Lung (tissue), 12 donors: ENCODE measurements around the gene DESI1. TPM values are rescaled to one million over a fixed set of nuclear protein-coding genes. Genes with fewer than 3 reads are reported as not detected.
A peak's percentile ranks its signal among the peaks of the same experiment; 100 is the strongest.
"Not testable (repeated sequence)": the region's sequence is repeated elsewhere in the genome, so short reads cannot be mapped to it uniquely, and the experiment has no call there.

ENCODE experiments used
- ATAC-seq: fragments of 200-7000 bp; cut with Tn5 transposase; one replicate; pipeline ENCODE4 v1.9.1; 2020; ENCODE audit warnings: moderate number of reproducible peaks; ENCODE audit not compliant: insufficient read depth, low FRiP score
- DNase-seq, 3 donors: peaks; one replicate each; pipeline ENCODE4 v3.0.0-alpha.2; 2013 to 2017
- H3K27ac ChIP-seq, 2 donors: one replicate each; pipeline ENCODE4 v1.5.1; 2013; ENCODE audit warnings: mild to moderate bottlenecking in 2 of 2, moderate library complexity in 2 of 2, control low read depth in 1 of 2, inconsistent platforms in 1 of 2, low read depth in 1 of 2, low read length in 1 of 2
- H3K27me3 ChIP-seq, 3 donors: one replicate each; pipeline ENCODE4 v1.5.1; 2013; ENCODE audit warnings: low read length in 2 of 3; ENCODE audit not compliant: control insufficient read depth in 3 of 3, insufficient read depth in 3 of 3
- H3K36me3 ChIP-seq, 4 donors: one replicate each; pipeline ENCODE4 v1.5.1; 2013; ENCODE audit warnings: low read length in 4 of 4, mild to moderate bottlenecking in 1 of 4, moderate library complexity in 1 of 4; ENCODE audit not compliant: control insufficient read depth in 4 of 4, insufficient read depth in 4 of 4
- H3K4me1 ChIP-seq, 5 donors: one replicate each; pipeline ENCODE4 v1.5.1; 2013; ENCODE audit warnings: low read length in 5 of 5, mild to moderate bottlenecking in 2 of 5, moderate library complexity in 1 of 5; ENCODE audit not compliant: control insufficient read depth in 5 of 5, insufficient read depth in 5 of 5
- H3K4me3 ChIP-seq: one replicate; pipeline ENCODE4 v1.5.1; 2013; ENCODE audit warnings: mild to moderate bottlenecking, control low read depth, moderate library complexity
- H3K9ac ChIP-seq, 2 donors: one replicate each; pipeline ENCODE4 v1.5.1; 2013; ENCODE audit warnings: low read length in 2 of 2, control low read depth in 1 of 2; ENCODE audit not compliant: insufficient read depth in 1 of 2
- H3K9me3 ChIP-seq, 4 donors: one replicate each; pipeline ENCODE4 v1.5.1; 2013; ENCODE audit warnings: low read length in 3 of 4, mild to moderate bottlenecking in 1 of 4, moderate library complexity in 1 of 4; ENCODE audit not compliant: control insufficient read depth in 4 of 4, insufficient read depth in 3 of 4
- WGBS, 2 donors: extraction: QIAGEN DNeasy Blood & Tissue Kit; methylation state at CpG; one replicate each; pipeline ENCODE4 v1.1.7; 2013; 5-methylcytosine and 5-hydroxymethylcytosine counted together
- polyA plus RNA-seq, 2 donors: library from polyadenylated mRNA; stranded (reverse); fragments of 200-250 nt; gene quantifications; one replicate each; pipeline ENCODE4 v1.2.1, GENCODE V29; 2013
- total RNA-seq, 2 donors: library from RNA; depleted of rRNA in 1 of 2; stranded (reverse); fragments of >200 nt in 1 of 2; gene quantifications; one replicate each; pipeline ENCODE4 v1.2.1, GENCODE V29; 2014 to 2021
- TF ChIP-seq, protein P1 (sequence below): IDR thresholded peaks from 2 replicates; pipeline ENCODE4 v1.5.1; 2012; ENCODE audit warnings: mild to moderate bottlenecking; ENCODE audit errors: control extremely low read depth, extremely low read depth
- donor health status: control.
- donor health status: control.
- donor health status: Bipolar disorder and iron deficiency.
- donor health status: healthy.
- donor health status: DM: yes; HTN: yes; CAD: no.

Gene DESI1
- total and polyA plus RNA-seq, 4 donors: 13.6 to 42.7 (median 30.6) TPM

DNA sequence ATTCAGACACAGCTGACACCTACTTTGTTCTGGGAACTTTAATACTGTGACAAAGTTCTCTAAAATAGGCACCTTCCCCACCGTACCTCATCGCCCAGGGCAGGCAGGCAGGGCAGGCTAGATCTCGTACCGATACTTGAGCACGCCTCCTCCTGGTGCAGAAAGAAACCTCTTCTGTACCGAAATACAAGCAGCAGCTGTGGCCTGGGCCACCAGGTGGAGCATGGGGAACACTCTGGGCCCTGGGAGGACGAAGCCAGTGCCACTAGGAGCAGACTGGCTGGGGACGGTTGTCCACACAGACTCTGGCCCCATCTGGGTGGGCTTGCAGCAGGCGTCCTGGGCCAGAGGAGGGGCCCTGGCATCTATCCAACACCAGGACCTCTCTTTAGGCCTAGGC lies 44.0 kb downstream of the DESI1 start:
- 75 to 82% methylated on average over 9 of the region's 9 CpGs for WGBS, 2 donors
- Histone ChIP-seq H3K4me3 (no peak overlapping the region), H3K9ac (no peak overlapping the region), H3K36me3 (peaks cover 3 to 39% (median 28%) of the 10 kb centered on the region in 4 donors), H3K27me3 (no peaks in the 10 kb centered on the region), H3K27ac (no peak overlapping the region), H3K4me1 (peaks cover 0 to 10% (median 0%) of the 10 kb centered on the region in 5 donors), H3K9me3 (no peaks in the 10 kb centered on the region)
- no peak for ATAC-seq
- peak; percentile 61 to 68 (median 62) for DNase-seq
- TF ChIP-seq, protein P1, sequence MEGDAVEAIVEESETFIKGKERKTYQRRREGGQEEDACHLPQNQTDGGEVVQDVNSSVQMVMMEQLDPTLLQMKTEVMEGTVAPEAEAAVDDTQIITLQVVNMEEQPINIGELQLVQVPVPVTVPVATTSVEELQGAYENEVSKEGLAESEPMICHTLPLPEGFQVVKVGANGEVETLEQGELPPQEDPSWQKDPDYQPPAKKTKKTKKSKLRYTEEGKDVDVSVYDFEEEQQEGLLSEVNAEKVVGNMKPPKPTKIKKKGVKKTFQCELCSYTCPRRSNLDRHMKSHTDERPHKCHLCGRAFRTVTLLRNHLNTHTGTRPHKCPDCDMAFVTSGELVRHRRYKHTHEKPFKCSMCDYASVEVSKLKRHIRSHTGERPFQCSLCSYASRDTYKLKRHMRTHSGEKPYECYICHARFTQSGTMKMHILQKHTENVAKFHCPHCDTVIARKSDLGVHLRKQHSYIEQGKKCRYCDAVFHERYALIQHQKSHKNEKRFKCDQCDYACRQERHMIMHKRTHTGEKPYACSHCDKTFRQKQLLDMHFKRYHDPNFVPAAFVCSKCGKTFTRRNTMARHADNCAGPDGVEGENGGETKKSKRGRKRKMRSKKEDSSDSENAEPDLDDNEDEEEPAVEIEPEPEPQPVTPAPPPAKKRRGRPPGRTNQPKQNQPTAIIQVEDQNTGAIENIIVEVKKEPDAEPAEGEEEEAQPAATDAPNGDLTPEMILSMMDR: no peak

DNA sequence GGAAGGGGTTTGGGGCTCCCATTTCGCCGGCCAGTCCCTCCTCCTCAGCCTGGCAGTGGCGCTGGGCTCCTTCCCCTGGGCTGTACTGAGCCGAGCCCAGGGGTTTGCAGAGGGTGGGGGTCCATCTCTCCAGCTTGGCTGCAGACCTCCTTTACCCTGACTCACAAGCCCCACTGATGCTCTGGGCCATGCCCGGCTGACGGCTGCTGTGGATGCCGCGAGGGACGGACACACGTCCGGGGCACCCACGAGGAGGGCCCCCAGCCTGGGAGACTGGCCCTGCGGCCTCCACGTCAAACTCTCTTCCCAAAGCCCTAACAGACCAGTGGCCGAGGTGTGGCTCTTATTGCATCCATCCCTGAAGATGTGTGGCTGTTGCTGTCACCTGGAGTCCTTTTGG lies 45.3 kb downstream of the DESI1 start:
- ATAC-seq (no peak), DNase-seq (no peak)
- TF ChIP-seq, protein P1: no peak
- Histone ChIP-seq H3K4me1 (peaks cover 0 to 10% (median 0%) of the 10 kb centered on the region in 5 donors), H3K36me3 (peaks cover 6 to 37% (median 27%) of the 10 kb centered on the region in 4 donors), H3K9ac (no peak overlapping the region), H3K4me3 (no peak overlapping the region), H3K27me3 (no peaks in the 10 kb centered on the region), H3K9me3 (no peaks in the 10 kb centered on the region), H3K27ac (no peak overlapping the region)
- WGBS, 2 donors: 92 to 95% methylated on average over 14 to 15 of the region's 15 CpGs

DNA sequence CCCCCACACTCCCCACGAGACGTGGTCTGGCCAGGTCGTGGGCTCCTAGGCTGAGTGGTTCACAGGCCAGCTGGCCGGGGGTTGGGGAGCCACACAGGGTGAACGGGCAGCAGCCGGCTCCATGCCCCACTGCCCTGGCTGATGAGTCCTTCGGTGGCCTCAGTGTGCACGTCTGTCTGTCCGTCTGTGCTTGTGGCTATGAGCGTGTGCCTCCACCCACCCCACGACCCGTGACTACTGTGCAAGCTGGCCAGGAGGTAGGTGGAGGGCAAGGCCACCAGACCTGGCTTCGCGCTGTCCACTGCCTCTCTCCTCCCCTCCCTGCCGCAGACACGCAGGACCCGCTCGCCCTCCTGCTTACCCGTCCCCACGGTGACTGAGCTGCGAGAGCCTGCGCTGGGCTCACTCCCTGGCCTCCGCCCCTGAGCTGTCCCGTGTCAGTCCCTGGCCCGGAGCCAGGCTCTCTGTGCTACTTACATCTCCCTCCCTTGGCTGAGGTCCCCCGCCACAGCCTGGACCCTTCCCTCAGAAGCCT lies 45.9 kb downstream of the DESI1 start:
- peaks cover 0 to 10% (median 0%) of the 10 kb centered on the region in 5 donors for H3K4me1 ChIP-seq
- H3K27ac ChIP-seq: peak overlapping the region in 1 of 2 donors; percentile 9
- TF ChIP-seq, protein P1: no peak
- H3K27me3 ChIP-seq: no peaks in the 10 kb centered on the region
- H3K9ac ChIP-seq: peak overlapping the region in 1 of 2 donors; percentile 28
- ATAC-seq (no peak), DNase-seq (peak; percentile 82 to 89 (median 83))
- 70 to 82% methylated on average over 26 of the region's 26 CpGs for WGBS, 2 donors
- H3K9me3 ChIP-seq: no peaks in the 10 kb centered on the region
- H3K4me3 ChIP-seq: no peak overlapping the region
- H3K36me3 ChIP-seq: peaks cover 6 to 33% (median 21%) of the 10 kb centered on the region in 4 donors

DNA sequence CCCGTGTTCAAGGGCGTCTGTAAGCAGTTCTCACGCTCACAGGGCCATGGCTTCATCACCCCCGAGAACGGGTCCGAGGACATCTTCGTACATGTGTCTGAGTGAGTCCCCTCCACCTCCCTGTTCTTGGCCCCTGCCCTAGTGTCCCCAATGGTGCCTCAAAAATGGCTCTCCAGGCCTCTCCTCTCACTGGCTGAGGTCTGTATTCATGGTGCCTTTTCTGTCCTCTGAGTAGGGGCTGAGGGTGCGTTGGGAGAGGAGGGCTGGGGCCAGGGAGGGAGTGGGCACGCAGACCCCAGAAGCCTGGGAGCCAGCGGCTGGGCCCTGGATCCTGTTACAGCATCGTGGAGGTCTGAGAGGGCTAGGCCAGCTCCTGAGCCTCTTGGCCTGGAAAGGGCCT lies 47.2 kb downstream of the DESI1 start:
- H3K4me3 ChIP-seq: no peak overlapping the region
- H3K36me3 ChIP-seq: peaks cover 6 to 21% (median 16%) of the 10 kb centered on the region in 4 donors
- DNase-seq (no peak), ATAC-seq (no peak)
- H3K27ac ChIP-seq: no peak overlapping the region
- H3K9ac ChIP-seq: no peak overlapping the region
- peaks cover 0 to 10% (median 0%) of the 10 kb centered on the region in 5 donors for H3K4me1 ChIP-seq
- TF ChIP-seq, protein P1: no peak
- no peaks in the 10 kb centered on the region for H3K27me3 ChIP-seq
- 90 to 94% methylated on average over 11 of the region's 11 CpGs for WGBS, 2 donors
- no peaks in the 10 kb centered on the region for H3K9me3 ChIP-seq

DNA sequence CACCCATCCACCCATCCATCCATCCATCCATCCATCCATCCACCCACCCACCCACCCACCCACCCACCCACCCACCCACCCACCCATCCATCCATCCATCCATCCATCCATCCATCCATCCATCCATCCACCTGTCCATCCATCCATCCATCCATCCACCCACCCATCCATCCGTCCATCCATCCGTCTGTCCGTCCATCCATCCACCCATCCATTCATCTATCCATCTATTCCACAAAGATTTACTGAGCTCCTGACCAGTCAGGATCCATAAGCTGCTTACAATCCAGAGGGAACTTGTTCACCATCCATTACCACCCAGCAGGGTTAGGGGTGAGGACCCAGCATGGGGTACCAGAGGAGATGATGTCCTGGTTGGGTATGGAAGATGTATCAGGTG lies 48.5 kb downstream of the DESI1 start:
- not testable (repeated sequence) for DNase-seq
- 93 to 95% methylated on average over 3 of the region's 3 CpGs for WGBS, 2 donors
- H3K4me1 ChIP-seq: peaks cover 0 to 13% (median under 1%) of the 10 kb centered on the region in 5 donors

More for the DNA sequence above, 48.5 kb downstream of the DESI1 start:
- H3K36me3 ChIP-seq: peaks cover 5 to 14% (median 9%) of the 10 kb centered on the region in 4 donors
- H3K27ac ChIP-seq, ATAC-seq, H3K9me3 ChIP-seq, H3K4me3 ChIP-seq, H3K27me3 ChIP-seq, H3K9ac ChIP-seq: not testable (repeated sequence)
